Stromal cell of bone marrow (primary cell): Measurements from ENCODE around the gene ATG101.
"Not testable (repeated sequence)": the region's sequence is repeated elsewhere in the genome, so short reads cannot be mapped to it uniquely, and the experiment has no call there.

Source experiments
- DNase-seq: peaks from one replicate; pipeline ENCODE4 v3.0.0-alpha.2; 2012; ENCODE audit warnings: low read depth

Gene ATG101

GRCh38 chr12:52104431-52105089 lies 34.8 kb downstream of the ATG101 start:
- not testable (repeated sequence) for DNase-seq

- not testable (repeated sequence) for DNase-seq
Observed at GRCh38 chr12:52116222-52117125, 46.7 kb downstream of the ATG101 start.

DNA sequence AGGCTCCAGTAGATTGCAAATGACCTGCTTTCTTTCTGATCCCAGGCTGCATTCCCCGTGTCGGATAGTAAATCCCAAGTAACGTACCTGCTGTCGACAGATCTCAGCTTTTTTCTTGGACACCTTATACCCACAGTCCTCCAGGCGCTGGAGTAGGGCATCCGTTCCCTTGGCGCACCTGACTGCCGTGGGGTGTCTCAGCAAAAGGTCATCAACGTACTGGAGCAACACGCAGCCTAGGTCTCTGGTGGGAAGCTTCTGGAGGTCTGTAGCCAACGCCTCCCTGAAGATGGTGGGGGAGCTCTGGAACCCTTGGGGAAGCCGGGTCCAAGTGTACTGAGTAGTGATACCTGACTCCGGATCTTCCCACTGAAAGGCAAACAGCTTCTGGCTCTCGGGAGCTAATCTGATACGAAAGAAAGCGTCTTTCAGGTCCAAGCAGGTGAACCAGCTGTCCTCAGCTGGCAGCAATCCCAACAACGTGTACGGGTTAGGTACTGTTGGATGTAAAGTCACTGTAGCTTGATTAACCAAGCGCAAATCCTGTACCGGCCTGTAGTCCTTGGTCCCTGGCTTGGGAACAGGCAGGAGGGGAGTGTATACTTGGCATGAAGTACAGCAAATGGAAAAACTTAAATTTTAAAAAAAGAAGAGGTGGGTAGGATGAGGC lies 48.2 kb downstream of the ATG101 start:
- not testable (repeated sequence) for DNase-seq

- DNase-seq, result no peak
Observed at GRCh38 chr12:52119398-52120254, 49.8 kb downstream of the ATG101 start.

DNA sequence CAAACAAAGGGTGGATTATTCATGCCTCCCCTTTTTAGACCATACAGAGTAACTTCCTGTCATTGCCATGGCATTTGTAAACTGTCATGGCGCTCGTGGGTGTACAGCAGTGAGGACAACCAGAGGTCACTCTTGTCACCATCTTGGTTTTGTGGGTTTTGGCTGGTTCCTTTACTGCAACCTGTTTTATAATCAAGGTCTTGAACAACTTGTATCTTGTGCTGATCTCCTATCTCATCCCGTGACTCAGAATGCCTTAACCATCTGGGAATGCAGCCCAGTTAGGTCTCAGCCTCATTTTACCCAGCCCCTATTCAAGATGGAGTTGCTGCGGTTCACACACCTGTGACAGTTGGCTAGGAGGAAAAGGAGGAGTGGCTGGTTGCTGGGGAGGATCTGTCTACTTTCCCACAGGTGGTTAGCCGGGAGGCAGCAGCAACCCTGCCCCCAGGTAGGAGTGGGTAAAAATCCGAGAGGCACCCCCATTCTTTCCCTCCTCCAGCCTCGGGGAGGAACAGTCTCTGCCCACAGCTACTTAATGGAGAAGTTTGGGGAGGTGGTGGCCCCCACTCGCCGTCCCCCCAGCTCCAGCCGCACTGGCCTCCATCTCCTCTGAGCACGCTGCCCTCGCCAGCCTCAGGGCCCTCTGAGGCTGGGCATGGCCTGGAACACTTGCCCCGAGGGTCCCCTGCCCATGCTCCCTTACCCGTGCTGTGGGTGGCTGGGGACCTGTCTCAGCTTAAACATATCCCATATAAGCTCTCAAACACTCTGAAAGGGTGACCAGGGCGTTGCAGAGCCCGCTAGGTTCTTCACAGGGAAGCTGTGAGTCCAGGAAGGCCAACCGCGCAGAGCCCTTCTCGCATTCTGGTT lies 51.4 kb downstream of the ATG101 start:
- no peak for DNase-seq

DNA sequence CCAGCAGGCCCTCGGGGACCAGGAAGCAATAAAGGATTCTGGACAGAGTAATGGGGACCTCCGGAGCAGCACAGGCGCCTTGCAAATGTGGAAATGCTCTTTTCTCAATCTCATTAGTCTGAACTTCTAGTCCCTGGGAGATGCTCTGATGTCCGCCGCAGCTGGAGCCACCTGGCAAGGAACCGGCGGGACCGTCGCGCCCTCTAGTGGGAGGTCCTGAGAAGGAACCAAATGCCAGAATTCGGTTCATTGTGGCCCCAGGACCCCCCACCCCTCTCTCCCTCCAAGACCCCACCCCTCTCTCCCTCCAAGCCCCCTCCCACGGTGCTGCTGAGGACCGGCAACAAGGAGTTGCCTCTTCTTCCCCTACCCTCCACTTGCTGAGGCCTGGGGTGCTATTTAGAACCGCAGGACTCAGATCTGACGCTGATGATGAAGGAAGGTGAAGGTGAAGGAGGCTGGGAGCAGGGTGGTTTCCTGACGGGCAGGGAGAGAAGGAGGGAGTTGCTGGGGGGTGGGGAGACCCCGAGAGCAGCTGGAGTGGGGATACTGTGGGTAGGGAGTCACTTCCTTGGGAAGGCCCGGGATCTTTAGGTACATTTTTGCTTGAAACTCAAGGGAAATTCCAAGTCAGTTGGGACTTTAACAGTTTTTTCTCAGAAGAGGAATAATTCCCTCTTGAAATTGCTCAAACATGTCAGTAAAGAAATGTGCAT lies 52.2 kb downstream of the ATG101 start:
- DNase-seq, result no peak

GRCh38 chr12:52122540-52122871 lies 52.7 kb downstream of the ATG101 start:
- no peak for DNase-seq

GRCh38 chr12:52122904-52123303 lies 53.1 kb downstream of the ATG101 start:
- DNase-seq, result no peak

DNA sequence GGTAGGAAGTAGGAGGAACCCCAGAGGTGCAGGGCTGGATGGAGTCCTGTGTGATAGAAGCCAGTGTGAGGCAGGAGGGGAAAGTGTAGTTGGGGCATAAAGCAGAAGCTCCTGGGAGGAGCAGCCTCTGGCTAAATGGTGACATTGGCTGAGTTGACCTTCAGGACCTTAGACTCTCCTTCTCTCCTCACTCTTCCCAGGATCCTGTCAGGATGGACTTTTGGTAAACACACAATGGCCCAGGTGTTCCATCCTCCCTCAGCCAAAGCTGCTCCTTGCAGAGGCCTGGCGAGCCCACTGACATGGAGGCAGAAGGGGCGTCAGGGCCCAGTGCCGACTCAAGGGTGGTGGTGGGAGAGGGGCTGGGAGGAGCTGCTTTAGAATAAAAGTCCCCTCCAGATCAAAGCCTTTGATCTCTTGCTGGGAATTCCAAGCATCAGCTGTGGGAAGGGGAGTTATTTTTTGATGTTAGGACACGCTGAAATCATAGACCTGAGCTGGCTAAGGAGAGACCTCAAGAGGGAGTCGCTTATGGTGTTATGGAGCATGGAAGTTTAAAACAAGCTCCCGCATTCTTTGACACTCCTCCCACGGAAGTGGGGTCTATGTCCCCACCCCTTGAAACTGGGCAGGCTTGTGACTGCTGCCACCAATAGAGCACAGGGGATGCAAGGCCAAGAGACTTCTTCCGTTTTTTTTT lies 53.9 kb downstream of the ATG101 start:
- DNase-seq, result no peak

- DNase-seq, result no peak
Observed at GRCh38 chr12:52125476-52125900, 55.7 kb downstream of the ATG101 start.

- no peak for DNase-seq
Observed at GRCh38 chr12:52126050-52126604, 56.3 kb downstream of the ATG101 start.
